DMS153 (cell line): ENCODE measurements around the gene CHAF1A.
A peak's percentile ranks its signal among the peaks of the same experiment; 100 is the strongest.

Source experiments
- DNase-seq: peaks from one replicate; lab custom pipeline; 2025; lab: John Stamatoyannopoulos, UW

The CHAF1A gene

GRCh38 chr19:4366666-4367335 is 35.6 kb upstream of the CHAF1A start:
- no peak for DNase-seq

- DNase-seq = no peak
Measured at GRCh38 chr19:4367336-4367723, 35.1 kb upstream of the CHAF1A start.

GRCh38 chr19:4367781-4368127 is 34.7 kb upstream of the CHAF1A start:
- DNase-seq = no peak

GRCh38 chr19:4368128-4368820 is 34.2 kb upstream of the CHAF1A start:
- DNase-seq = no peak

- peak; percentile 26 for DNase-seq
Measured at GRCh38 chr19:4369109-4369887, 33.1 kb upstream of the CHAF1A start.

GRCh38 chr19:4369888-4370260 is 32.6 kb upstream of the CHAF1A start:
- DNase-seq = peak; percentile 3

GRCh38 chr19:4370418-4371041 is 31.9 kb upstream of the CHAF1A start:
- DNase-seq = no peak

- no peak for DNase-seq
Measured at GRCh38 chr19:4371247-4372164, 30.9 kb upstream of the CHAF1A start.

- DNase-seq = no peak
Measured at GRCh38 chr19:4372165-4373012, 30.1 kb upstream of the CHAF1A start.

- DNase-seq = no peak
Measured at GRCh38 chr19:4373013-4373367, 29.4 kb upstream of the CHAF1A start.

- no peak for DNase-seq
Measured at GRCh38 chr19:4373601-4374497, 28.6 kb upstream of the CHAF1A start.

GRCh38 chr19:4374498-4375163 is 27.8 kb upstream of the CHAF1A start:
- no peak for DNase-seq

- no peak for DNase-seq
Measured at GRCh38 chr19:4375164-4376027, 27.0 kb upstream of the CHAF1A start.

GRCh38 chr19:4376028-4376670 is 26.3 kb upstream of the CHAF1A start:
- no peak for DNase-seq

- no peak for DNase-seq
Measured at GRCh38 chr19:4376671-4376990, 25.8 kb upstream of the CHAF1A start.

- DNase-seq = no peak
Measured at GRCh38 chr19:4376991-4377781, 25.3 kb upstream of the CHAF1A start.

- no peak for DNase-seq
Measured at GRCh38 chr19:4378886-4379285, 23.6 kb upstream of the CHAF1A start.
